Stimulated activated CD8-positive, alpha-beta memory T cell treated with anti-CD3 and anti-CD28 coated beads, Interleukin-7, amount 100 ng/mL, for 4 hours (primary cell): ENCODE results near the gene OR6K6.

ENCODE experiments used
- DNase-seq, 2 donors: peaks; one replicate each; pipeline ENCODE4 v3.0.0-alpha.2; 2020; ENCODE audit warnings: low read depth in 2 of 2

The OR6K6 gene

GRCh38 chr1:158754420-158754819 lies at the start of gene OR6K6:
OR6K6 (plus strand) TSS chr1:158754720; CDS start chr1:158754888, 168 bp downstream.
- no peak for DNase-seq

DNA sequence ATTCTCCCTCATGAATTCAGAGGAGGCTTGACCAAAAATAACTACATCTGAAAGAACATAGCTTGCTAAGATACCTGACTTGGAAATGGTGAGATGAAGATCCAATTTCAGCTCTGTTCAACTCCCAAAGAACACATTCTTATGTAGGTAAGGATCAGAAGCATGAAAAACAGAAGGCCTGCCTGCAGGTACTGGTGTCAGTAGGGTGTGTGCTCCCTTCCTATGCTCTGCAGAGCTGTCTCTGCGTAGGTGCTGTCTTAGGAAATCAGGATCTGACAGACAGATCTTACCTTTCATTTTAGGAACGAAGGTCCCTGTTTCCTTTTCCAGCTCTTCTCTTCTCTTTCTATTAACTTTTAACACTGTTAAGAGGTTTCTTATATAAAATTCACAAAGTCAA lies 48.4 kb upstream of the OR6K6 start:
- DNase-seq: no peak

- no peak for DNase-seq
Measured at GRCh38 chr1:158711098-158711497, 43.4 kb upstream of the OR6K6 start.

GRCh38 chr1:158714754-158715153 lies 39.8 kb upstream of the OR6K6 start:
- no peak for DNase-seq

GRCh38 chr1:158716335-158716734 lies 38.2 kb upstream of the OR6K6 start:
- no peak for DNase-seq

GRCh38 chr1:158717344-158717743 lies 37.2 kb upstream of the OR6K6 start:
- DNase-seq: no peak

- no peak for DNase-seq
Measured at GRCh38 chr1:158719664-158720063, 34.9 kb upstream of the OR6K6 start.

DNA sequence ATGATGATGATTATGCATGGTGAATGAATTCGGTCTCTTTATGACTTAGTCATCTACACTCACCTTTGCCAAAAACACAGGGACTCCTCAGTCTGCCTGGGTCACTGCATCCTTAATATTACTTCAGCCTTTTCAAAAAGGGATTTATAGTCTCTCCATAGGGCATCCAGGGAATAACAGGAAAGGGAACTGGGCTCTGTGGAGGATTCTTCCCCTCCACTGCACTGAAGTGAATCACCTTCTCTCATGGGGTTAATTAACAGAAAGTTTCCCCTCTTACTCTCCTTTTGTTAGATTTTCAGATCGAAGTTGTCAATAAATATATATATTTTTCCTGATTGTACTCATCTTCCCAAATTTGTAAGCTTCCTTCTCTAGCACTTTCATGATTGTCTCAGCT lies 33.9 kb upstream of the OR6K6 start, which contains the start of gene OR6K3:
TSS of gene OR6K3 (minus strand) at position 101 of the 400 bp plus-strand sequence. CDS start 2,605 bp downstream, outside the sequence.
- DNase-seq: no peak

DNA sequence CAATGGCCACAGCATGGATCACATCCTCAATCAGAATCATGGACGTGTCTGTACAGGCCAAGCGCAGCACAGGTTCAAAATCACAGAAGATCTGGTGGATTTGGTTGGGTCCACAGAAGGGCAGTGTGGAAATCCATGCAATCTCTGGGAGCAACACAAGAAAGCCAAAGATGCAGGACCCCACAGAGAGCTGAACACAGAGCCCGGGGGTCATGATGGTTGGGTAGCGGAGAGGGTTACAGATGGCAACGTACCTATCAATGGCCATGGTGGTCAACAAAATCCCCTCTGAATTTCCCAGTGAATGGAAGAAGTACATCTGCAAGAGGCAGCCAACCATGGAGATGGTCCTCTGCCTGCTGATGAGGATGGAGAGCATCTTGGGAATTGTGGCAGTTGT lies 30.1 kb upstream of the OR6K6 start:
- DNase-seq: no peak

DNA sequence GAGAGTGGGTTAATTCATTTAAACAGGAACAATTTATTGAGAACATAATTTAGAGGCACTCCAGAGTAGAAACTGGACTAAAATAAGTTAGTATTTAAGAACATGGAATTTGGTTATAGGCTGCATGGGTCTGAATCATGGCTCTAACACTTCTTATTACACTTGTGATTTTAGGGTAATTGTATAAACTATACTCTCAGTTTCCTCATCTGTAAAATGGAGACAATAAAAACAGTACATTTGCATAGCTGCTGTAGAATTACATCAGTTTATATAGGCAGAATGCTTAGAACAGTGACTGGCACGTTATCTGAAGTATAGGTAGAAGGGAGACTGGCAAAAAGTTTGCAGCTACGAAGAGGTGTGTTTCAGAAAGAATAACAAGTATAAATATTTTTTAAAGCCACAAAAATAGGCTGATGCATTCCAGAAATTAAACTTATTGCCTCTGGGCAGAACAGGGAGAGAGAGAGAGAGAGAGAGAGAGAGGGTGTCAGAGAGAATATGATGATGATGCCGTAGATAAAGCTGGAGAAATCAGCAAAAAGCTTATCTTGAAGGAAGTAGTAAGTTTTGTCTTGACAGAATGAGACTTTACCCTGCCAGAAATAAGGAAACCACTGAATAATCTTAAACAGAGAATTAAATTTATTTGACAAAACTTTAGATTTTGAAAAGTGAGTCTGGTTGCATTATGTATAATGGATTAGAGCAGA lies 25.9 kb upstream of the OR6K6 start:
- no peak for DNase-seq

DNA sequence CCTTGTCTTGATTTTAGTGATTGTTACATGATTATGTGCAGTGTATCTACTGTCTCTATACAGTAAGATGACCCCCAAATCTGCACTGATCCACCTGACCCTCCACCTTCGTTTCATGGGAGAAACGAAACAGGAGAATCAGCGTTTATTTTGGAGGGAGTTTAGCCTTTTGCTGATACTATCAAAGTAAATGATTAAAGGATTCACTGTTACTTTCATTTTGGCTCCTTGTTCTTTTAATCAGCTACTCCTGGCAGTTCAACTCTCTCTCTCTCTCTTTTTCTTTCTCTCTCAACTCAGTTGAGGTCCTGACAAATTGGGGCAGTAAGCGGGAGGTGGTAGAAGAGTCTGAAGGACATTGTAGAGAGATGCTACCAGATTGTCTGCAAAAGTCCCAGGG lies 24.1 kb upstream of the OR6K6 start:
- DNase-seq: no peak

DNA sequence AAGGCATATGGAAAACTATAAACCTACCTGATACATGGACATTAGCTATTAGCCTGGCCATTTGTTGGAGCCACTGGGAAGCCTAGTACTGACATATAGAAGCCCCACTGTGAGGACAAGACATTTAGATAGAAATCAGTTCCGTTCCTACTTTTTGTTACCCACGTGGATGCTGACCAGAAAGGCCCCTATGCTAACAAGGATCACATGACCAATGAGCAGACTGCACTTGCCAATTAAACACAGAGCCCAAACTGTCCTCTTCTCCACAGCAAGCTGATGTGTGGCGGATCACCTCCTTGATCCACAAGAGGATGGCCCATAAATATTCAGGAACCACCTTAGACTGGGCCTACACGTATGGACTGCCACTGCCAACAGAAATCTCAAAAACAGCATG lies 22.8 kb upstream of the OR6K6 start:
- DNase-seq: no peak

- DNase-seq: no peak
Measured at GRCh38 chr1:158732524-158732923, 22.0 kb upstream of the OR6K6 start.

DNA sequence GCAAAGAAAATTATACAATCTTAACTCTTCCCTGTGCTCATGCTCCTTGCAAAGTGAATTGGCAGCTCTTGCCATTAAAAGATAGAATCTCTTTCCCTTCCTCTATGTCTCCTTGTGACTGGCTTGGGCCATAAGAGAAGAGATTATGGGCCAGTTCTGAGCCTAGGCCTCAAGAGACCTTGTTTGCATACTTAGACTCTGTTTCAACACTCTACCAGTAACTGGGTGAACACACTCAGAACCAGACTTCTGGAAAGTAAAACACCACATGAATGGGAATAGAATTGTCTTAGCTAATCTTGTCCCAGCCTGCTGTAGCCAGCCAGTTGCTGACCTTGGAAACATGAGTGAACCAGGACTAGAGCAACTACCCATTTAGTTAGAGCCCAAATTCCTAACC lies 18.7 kb upstream of the OR6K6 start:
- DNase-seq: no peak

GRCh38 chr1:158752155-158752712 lies 2.3 kb upstream of the OR6K6 start:
- DNase-seq: no peak

GRCh38 chr1:158771950-158772866 lies 17.7 kb downstream of the OR6K6 start, which contains the start of gene OR6N1:
OR6N1 (minus strand) TSS chr1:158772195; CDS start chr1:158766682, 5,513 bp downstream.
- no peak for DNase-seq

GRCh38 chr1:158781104-158781503 lies 26.6 kb downstream of the OR6K6 start, which contains the start of gene OR6N2:
OR6N2 (minus strand) TSS chr1:158781204; CDS start chr1:158777635, 3,569 bp downstream.
- DNase-seq: no peak

- DNase-seq: peak in 1 of 2 donors; percentile 17
Measured at GRCh38 chr1:158793604-158794003, 39.1 kb downstream of the OR6K6 start.

DNA sequence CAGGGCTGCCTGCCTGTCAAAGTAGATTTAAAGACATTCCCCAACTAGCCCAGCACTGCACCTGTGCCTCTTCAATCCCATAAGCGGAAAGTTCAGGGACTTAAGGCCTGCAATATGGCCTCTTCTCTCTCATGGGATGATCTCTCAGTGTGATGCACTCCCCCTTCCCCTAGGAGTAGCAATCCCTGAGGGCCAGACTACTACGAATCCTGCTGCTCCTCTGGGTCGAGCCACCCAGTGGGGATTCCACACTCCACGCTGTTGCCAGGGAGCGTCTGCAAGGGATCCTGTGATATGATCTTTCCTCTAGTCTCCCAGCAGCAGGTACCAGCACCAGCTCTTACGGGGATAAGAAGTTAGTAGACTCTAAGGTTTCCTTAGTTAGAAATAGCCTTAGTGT lies 39.7 kb downstream of the OR6K6 start:
- DNase-seq: no peak

DNA sequence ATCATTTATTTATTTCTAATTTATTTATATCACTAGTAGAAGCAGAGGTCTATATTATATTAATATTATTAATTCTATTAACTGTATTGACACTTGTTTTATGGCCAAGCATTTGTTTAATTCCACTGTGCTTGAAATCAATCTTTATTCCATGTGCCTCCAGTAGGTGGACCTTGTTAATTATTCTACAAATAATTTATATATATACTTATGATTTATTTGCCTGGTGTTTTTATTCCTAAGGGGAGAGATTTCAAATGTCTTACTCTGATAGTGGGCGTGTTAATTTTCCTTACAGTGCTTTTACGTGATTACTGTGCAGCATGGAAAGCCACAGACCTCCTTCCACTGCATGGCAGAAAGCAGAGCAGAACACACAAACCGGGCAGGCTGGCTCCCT lies 44.0 kb downstream of the OR6K6 start:
- DNase-seq: no peak

GRCh38 chr1:158799689-158800088 lies 45.2 kb downstream of the OR6K6 start:
- no peak for DNase-seq

DNA sequence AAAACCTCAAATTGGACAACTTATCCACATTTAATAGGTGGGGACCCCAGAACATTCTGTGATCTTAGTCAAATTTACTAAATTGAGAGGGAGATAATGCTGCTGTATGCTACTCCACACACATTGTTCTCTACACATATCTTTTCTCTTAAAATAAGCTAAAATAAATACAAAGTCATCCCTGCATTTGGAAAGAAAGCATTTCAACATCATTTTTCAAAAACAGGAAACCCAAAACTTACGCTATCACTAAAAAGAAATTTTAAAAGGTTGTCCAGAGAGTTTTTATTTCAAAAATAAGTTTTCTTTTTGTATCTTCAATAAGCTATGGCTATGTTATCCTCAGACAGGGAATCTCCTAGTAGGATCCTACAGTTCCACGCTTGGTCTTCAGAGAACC lies 46.0 kb downstream of the OR6K6 start:
- no peak for DNase-seq
